ENCODE measurements around the gene SLC39A3. TPM values are rescaled to one million over a fixed set of nuclear protein-coding genes. Genes with fewer than 3 reads are reported as not detected.

The SLC39A3 gene
- total and polyA plus RNA-seq, 7 donors, result 7.2 to 35.4 (median 17.1) TPM

GRCh38 chr19:2723345-2723715, 16.5 kb downstream of the SLC39A3 start:
- H3K27me3 ChIP-seq, result peaks cover 20 to 69% (median 58%) of the 10 kb centered on the region in 3 donors
- WGBS, 2 donors, result 70 to 81% methylated on average over 13 of the region's 13 CpGs
- H3K9me3 ChIP-seq, result no peaks in the 10 kb centered on the region
- no peak overlapping the region for H3K4me3 ChIP-seq
- DNase-seq, result no peak
- H3K36me3 ChIP-seq, result no peaks in the 10 kb centered on the region
- no peak for TF ChIP-seq POLR2AphosphoS5 (IDR thresholded peaks at IDR 0.05)
- no peak for TF ChIP-seq EP300 (IDR thresholded peaks at IDR 0.05)
- TF ChIP-seq POLR2A (IDR thresholded peaks at IDR 0.05), result no peak
- TF ChIP-seq CTCF (IDR thresholded peaks at IDR 0.05), result no peak
- intact Hi-C loops (cut with DNase I), result no loop called here
- H3K4me1 ChIP-seq, result peaks cover 0 to 35% (median 30%) of the 10 kb centered on the region in 4 donors
- peak overlapping the region in 3 of 4 donors; percentile 48 to 81 (median 49) for H3K27ac ChIP-seq

GRCh38 chr19:2722541-2723344, 17.1 kb downstream of the SLC39A3 start:
- no peak for TF ChIP-seq POLR2A (IDR thresholded peaks at IDR 0.05)
- TF ChIP-seq POLR2AphosphoS5 (IDR thresholded peaks at IDR 0.05), result peak in 2 of 4 donors; percentile 6 to 20
- TF ChIP-seq CTCF (IDR thresholded peaks at IDR 0.05), result no peak
- TF ChIP-seq EP300 (IDR thresholded peaks at IDR 0.05), result no peak
- H3K4me1 ChIP-seq, result peaks cover 0 to 35% (median 30%) of the 10 kb centered on the region in 4 donors
- intact Hi-C loops (cut with DNase I), result no loop called here
- peak overlapping the region; percentile 16 to 81 (median 48) for H3K27ac ChIP-seq
- H3K36me3 ChIP-seq, result no peaks in the 10 kb centered on the region
- no peak overlapping the region for H3K4me3 ChIP-seq
- peak; percentile 86 for DNase-seq
- peaks cover 20 to 67% (median 56%) of the 10 kb centered on the region in 3 donors for H3K27me3 ChIP-seq
- 28 to 55% methylated on average over 28 of the region's 28 CpGs for WGBS, 2 donors
- no peaks in the 10 kb centered on the region for H3K9me3 ChIP-seq

- DNase-seq, result no peak
- TF ChIP-seq CTCF (IDR thresholded peaks at IDR 0.05) (no peak), POLR2A (IDR thresholded peaks at IDR 0.05) (no peak), POLR2AphosphoS5 (IDR thresholded peaks at IDR 0.05) (no peak), EP300 (IDR thresholded peaks at IDR 0.05) (no peak)
- Histone ChIP-seq H3K4me1 (peaks cover 0 to 35% (median 30%) of the 10 kb centered on the region in 4 donors), H3K4me3 (peak overlapping the region in 2 of 4 donors; percentile 34 to 35), H3K27ac (peak overlapping the region in 1 of 4 donors; percentile 81), H3K9me3 (no peaks in the 10 kb centered on the region), H3K36me3 (no peaks in the 10 kb centered on the region), H3K27me3 (peaks cover 19 to 62% (median 48%) of the 10 kb centered on the region in 3 donors)
- WGBS, 2 donors, result 29% methylated on average over 39 of the region's 39 CpGs
- intact Hi-C loops (cut with DNase I), result no loop called here
Observed at GRCh38 chr19:2721570-2722540, 18.0 kb downstream of the SLC39A3 start.

DNA sequence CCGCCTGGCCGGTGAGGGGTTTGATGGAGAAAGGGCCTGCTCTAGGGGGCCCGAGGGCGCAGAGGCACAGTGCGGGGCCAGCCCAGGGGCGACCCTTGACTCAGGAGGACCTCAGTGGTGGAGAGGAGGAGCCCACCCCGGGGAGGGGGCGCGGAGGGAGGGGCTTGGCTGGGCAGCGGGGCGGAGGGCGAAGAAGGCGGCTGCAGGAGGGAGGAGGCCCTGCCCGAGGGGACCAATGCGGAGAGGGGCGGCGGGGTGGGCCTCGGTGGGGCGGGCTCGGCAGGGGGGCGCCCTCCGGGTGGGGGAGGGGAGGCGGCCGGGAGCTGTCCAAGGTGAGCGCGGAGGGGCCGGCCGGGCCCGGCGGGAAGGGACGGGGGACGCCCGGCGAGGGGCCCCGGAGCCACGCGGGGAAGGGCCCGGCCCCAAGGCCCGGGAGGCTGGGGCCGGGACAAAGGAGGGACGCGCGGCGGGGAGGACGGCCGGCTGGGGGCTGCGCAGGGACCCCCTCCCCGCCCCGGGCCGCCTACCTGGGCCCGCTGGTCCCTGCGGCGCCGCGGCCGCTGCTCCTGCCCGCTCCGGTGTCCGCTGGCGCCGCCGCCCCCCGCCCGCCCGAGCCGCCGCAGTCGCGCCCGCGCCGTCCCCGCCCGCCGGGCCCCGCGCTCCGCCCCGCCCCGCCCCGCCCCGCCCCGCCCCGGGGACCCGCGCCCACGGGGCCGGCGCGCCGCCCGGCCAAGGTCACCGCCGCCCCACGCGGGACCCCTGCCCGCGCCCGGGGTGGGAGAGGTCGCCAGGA, 18.8 kb downstream of the SLC39A3 start, which contains the start of gene DIRAS1:
TSS of gene DIRAS1 (minus strand) at position 596 of the 793 bp plus-strand sequence. CDS start 3,566 bp downstream, outside the sequence.
- Histone ChIP-seq H3K27ac (peak within 1 kb of the TSS in 1 of 4 donors; percentile 59), H3K27me3 (peaks cover 12 to 58% (median 42%) of the 10 kb centered on the region in 3 donors), H3K4me1 (peaks cover 0 to 35% (median 30%) of the 10 kb centered on the region in 4 donors), H3K4me3 (peak within 1 kb of the TSS in 3 of 4 donors; percentile 23 to 46 (median 44)), H3K36me3 (no peaks in the 10 kb centered on the region), H3K9me3 (no peaks in the 10 kb centered on the region)
- intact Hi-C loops (cut with DNase I), result no loop called here
- DNase-seq, result peak; percentile 51
- WGBS, 2 donors, result 1% methylated on average over 100 of the region's 100 CpGs
- no peak for TF ChIP-seq POLR2AphosphoS5 (IDR thresholded peaks at IDR 0.05)
- TF ChIP-seq EP300 (IDR thresholded peaks at IDR 0.05), result no peak
- TF ChIP-seq CTCF (IDR thresholded peaks at IDR 0.05), result no peak
- TF ChIP-seq POLR2A (IDR thresholded peaks at IDR 0.05), result no peak

Data from sigmoid colon (tissue), 7 donors.